ENCODE results near the gene ADCY7. TPM values are rescaled to one million over a fixed set of nuclear protein-coding genes. Genes with fewer than 3 reads are reported as not detected.

The ADCY7 gene
- total RNA-seq, 1 donor from 2014 or later: 36.2 TPM

DNA sequence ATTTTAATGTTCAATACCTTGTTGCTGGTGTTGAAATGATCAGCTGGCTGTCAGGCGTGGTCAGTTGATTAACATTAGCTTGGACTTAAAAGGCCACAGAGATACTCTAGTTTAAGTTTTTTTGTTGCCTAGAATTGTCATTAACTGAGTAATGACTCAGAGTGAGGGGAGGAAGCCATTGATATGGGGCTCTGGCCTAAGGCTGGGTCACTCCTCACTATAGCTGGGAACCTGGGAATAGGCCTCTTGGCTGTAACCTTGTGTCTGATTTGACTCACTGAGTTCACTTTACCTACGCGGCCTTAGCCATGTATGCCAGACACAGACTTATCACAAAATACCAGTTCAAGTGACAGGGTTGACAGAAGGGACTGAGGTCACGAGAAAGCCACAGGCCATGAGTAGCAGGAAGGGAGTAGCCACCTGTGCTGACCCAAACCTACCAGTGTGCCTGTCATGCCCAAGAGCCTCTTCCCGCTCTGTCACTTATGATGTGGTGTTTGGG, 37.9 kb upstream of the ADCY7 start:
- DNase-seq (ENCODE audit: low read depth): no peak
- H3K4me3 ChIP-seq (ENCODE audit: low read depth, low read length): no peak overlapping the region
- TF ChIP-seq, protein P1, sequence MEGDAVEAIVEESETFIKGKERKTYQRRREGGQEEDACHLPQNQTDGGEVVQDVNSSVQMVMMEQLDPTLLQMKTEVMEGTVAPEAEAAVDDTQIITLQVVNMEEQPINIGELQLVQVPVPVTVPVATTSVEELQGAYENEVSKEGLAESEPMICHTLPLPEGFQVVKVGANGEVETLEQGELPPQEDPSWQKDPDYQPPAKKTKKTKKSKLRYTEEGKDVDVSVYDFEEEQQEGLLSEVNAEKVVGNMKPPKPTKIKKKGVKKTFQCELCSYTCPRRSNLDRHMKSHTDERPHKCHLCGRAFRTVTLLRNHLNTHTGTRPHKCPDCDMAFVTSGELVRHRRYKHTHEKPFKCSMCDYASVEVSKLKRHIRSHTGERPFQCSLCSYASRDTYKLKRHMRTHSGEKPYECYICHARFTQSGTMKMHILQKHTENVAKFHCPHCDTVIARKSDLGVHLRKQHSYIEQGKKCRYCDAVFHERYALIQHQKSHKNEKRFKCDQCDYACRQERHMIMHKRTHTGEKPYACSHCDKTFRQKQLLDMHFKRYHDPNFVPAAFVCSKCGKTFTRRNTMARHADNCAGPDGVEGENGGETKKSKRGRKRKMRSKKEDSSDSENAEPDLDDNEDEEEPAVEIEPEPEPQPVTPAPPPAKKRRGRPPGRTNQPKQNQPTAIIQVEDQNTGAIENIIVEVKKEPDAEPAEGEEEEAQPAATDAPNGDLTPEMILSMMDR (IDR thresholded peaks at IDR 0.05; ENCODE audit: insufficient read depth, low read length, poor library complexity, severe bottlenecking): no peak
- no peaks in the 10 kb centered on the region for H3K27me3 ChIP-seq (ENCODE audit: control insufficient read depth, insufficient read depth, low read length)
- peaks cover 2% of the 10 kb centered on the region for H3K36me3 ChIP-seq (ENCODE audit: control insufficient read depth, insufficient read depth, low read length)

DNA sequence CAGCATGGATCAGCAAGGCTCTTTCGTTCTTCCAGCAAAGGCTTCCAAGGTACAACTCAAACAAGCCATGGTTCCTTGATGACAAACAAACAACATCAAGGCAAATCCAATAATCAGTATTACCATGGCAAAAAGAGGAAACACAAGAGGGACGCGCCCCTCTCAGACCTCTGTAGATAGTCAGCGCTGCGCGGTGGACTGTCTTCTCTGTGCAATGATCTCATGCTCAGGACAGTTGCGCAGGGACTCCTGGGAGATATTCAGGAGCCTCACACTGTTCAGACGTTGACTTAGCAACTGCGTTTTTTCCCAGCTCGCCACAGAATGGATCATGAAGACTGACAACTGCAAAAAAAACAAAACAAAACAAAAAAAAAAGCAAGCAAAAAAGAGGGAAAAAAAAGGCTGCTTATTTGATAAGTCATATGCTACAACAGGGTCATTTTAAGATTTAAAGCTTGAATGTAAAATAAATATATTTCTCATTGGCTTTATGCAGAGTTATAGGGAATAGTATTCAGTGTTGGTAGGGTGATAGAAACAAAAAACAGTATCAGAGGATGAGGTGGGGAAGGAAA, 37.1 kb upstream of the ADCY7 start:
- H3K27me3 ChIP-seq (ENCODE audit: control insufficient read depth, insufficient read depth, low read length): no peaks in the 10 kb centered on the region
- TF ChIP-seq, protein P1 (IDR thresholded peaks at IDR 0.05; ENCODE audit: insufficient read depth, low read length, poor library complexity, severe bottlenecking): no peak
- DNase-seq (ENCODE audit: low read depth): no peak
- H3K4me3 ChIP-seq (ENCODE audit: low read depth, low read length): no peak overlapping the region
- peaks cover 2% of the 10 kb centered on the region for H3K36me3 ChIP-seq (ENCODE audit: control insufficient read depth, insufficient read depth, low read length)

DNA sequence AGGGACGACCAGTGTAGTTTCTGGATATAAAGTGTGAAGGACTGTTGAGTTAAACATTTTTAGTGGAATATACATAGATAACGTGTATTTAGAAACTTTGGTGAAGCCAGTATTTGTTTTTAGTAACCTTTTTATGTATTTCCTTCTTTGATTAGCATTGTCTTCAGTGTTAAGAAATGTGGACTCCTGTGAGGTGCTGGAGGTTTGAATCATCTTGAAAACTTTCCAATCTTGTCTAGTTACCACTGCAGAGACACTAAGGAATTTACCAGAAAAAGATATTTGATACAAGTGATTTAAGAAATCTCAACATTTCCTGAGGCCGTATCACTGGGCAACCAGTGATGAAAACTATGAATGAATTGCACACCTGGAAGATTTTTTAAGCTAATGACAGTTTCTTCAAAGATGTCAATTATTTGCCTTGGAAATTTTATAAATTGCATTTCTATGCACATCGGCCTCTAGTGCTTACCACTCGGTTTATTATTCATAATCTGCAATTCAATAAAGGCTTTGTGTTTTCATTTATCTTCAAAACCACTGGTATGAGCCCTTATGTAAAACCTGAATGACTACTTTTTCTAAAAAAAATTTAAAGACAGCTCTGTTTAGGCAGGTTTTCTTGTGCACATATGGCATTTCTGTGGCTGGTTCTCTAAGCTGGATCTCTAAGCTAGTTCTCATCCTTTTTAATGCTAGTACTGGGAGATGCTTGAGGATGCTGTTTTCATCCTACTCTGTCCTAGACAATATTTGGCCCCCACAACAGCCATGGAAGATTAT, 31.4 kb upstream of the ADCY7 start:
- TF ChIP-seq, protein P1 (IDR thresholded peaks at IDR 0.05; ENCODE audit: insufficient read depth, low read length, poor library complexity, severe bottlenecking): no peak
- no peak overlapping the region for H3K4me3 ChIP-seq (ENCODE audit: low read depth, low read length)
- H3K36me3 ChIP-seq (ENCODE audit: control insufficient read depth, insufficient read depth, low read length): no peaks in the 10 kb centered on the region
- DNase-seq (ENCODE audit: low read depth): no peak
- no peaks in the 10 kb centered on the region for H3K27me3 ChIP-seq (ENCODE audit: control insufficient read depth, insufficient read depth, low read length)

DNA sequence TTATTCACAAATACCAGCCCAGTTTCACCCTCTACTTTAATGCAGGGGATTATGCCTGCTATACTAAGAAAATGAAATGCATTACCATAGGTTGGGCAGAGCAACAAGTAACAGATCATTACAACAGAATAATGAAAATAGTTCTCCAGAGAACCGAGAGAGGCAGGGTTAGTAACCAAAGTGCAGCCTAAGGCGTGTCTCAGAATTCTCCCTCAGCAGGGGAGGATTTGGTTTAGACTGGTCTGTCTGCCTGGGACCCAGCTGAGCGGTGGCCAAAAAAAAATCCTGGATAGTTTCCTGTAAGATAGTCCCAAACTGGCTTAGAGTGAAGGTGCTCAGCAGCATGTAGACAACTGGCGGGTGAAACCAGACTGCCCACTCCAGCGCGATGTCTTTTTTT, 30.8 kb upstream of the ADCY7 start:
- no peak for DNase-seq (ENCODE audit: low read depth)
- no peak overlapping the region for H3K4me3 ChIP-seq (ENCODE audit: low read depth, low read length)
- H3K36me3 ChIP-seq (ENCODE audit: control insufficient read depth, insufficient read depth, low read length): no peaks in the 10 kb centered on the region
- TF ChIP-seq, protein P1 (IDR thresholded peaks at IDR 0.05; ENCODE audit: insufficient read depth, low read length, poor library complexity, severe bottlenecking): no peak
- no peaks in the 10 kb centered on the region for H3K27me3 ChIP-seq (ENCODE audit: control insufficient read depth, insufficient read depth, low read length)

DNA sequence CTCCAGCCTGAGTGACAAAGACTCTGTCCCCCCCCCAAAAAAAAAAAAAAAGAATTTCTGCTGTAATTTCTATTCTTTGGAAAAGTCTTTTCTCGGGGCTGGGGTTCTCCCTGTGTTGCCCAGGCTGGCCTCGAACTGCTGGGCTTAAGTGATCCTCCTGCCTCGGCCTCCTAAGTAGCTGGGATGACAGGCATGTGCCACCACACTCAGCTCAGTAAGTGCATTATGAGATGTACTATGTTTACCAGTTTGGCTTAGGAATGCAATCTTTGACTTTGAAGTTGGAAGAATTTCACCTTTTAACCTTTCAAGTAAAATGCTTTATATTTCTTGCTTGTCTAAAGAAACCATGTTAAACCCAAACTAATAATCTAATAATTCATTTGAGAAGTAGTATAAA, 28.0 kb upstream of the ADCY7 start:
- no peak overlapping the region for H3K4me3 ChIP-seq (ENCODE audit: low read depth, low read length)
- TF ChIP-seq, protein P1 (IDR thresholded peaks at IDR 0.05; ENCODE audit: insufficient read depth, low read length, poor library complexity, severe bottlenecking): no peak
- H3K27me3 ChIP-seq (ENCODE audit: control insufficient read depth, insufficient read depth, low read length): no peaks in the 10 kb centered on the region
- no peaks in the 10 kb centered on the region for H3K36me3 ChIP-seq (ENCODE audit: control insufficient read depth, insufficient read depth, low read length)
- no peak for DNase-seq (ENCODE audit: low read depth)
